Muscle of back (tissue), 11 donors: ENCODE data around the gene RPP30. TPM values are rescaled to one million over a fixed set of nuclear protein-coding genes. Genes with fewer than 3 reads are reported as not detected.
A peak's percentile ranks its signal among the peaks of the same experiment; 100 is the strongest.

Experiments
- DNase-seq, 3 donors: peaks; one replicate each; pipeline versions ENCODE4 v3.0.0 to v3.0.0-alpha.2; 2013
- polyA plus RNA-seq, 10 donors: library from polyadenylated mRNA; unstranded; fragments of 120-200 nt; gene quantifications; one replicate each; pipeline ENCODE4 v1.2.1, GENCODE V29; 2013; ENCODE audit not compliant: insufficient read length in 10 of 10

The RPP30 gene
- polyA plus RNA-seq, 10 donors, result 32.1 to 41.7 (median 37.6) TPM

- DNase-seq, result no peak
Observed at GRCh38 chr10:90916392-90917237, 44.8 kb downstream of the RPP30 start.

- peak in 1 of 3 donors; percentile 52 for DNase-seq
Observed at GRCh38 chr10:90917238-90917967, 45.6 kb downstream of the RPP30 start.

- no peak for DNase-seq
Observed at GRCh38 chr10:90917968-90918318, 46.2 kb downstream of the RPP30 start.

- DNase-seq, result peak in 1 of 3 donors; percentile 12
Observed at GRCh38 chr10:90919683-90920574, 48.2 kb downstream of the RPP30 start.

GRCh38 chr10:90920986-90921666 is 49.4 kb downstream of the RPP30 start, which contains the start of gene ANKRD1:
Gene ANKRD1, minus strand, starts transcription at chr10:90921087. Its CDS starts 60 bp downstream, at chr10:90921027.
- peak in 2 of 3 donors; percentile 58 to 90 for DNase-seq

GRCh38 chr10:90921906-90922305 is 50.1 kb downstream of the RPP30 start:
- no peak for DNase-seq

GRCh38 chr10:90923111-90923731 is 51.4 kb downstream of the RPP30 start:
- no peak for DNase-seq

GRCh38 chr10:90924552-90924951 is 52.8 kb downstream of the RPP30 start:
- no peak for DNase-seq

- DNase-seq, result no peak
Observed at GRCh38 chr10:90925079-90926029, 53.6 kb downstream of the RPP30 start.

- DNase-seq, result no peak
Observed at GRCh38 chr10:90927293-90927692, 55.5 kb downstream of the RPP30 start.

- no peak for DNase-seq
Observed at GRCh38 chr10:90929179-90929578, 57.4 kb downstream of the RPP30 start.

- DNase-seq, result peak; percentile 66 to 88 (median 81)
Observed at GRCh38 chr10:90930070-90930837, 58.5 kb downstream of the RPP30 start.

- DNase-seq, result peak in 1 of 3 donors; percentile 96
Observed at GRCh38 chr10:90930971-90931871, 59.4 kb downstream of the RPP30 start.

- no peak for DNase-seq
Observed at GRCh38 chr10:90935581-90936275, 64.0 kb downstream of the RPP30 start.

- DNase-seq, result no peak
Observed at GRCh38 chr10:90936276-90936659, 64.5 kb downstream of the RPP30 start.

- DNase-seq, result no peak
Observed at GRCh38 chr10:90937645-90938258, 66.0 kb downstream of the RPP30 start.

GRCh38 chr10:90939116-90939515 is 67.3 kb downstream of the RPP30 start:
- DNase-seq, result no peak
